Measurements from ENCODE around the gene MAPRE2.

DNA sequence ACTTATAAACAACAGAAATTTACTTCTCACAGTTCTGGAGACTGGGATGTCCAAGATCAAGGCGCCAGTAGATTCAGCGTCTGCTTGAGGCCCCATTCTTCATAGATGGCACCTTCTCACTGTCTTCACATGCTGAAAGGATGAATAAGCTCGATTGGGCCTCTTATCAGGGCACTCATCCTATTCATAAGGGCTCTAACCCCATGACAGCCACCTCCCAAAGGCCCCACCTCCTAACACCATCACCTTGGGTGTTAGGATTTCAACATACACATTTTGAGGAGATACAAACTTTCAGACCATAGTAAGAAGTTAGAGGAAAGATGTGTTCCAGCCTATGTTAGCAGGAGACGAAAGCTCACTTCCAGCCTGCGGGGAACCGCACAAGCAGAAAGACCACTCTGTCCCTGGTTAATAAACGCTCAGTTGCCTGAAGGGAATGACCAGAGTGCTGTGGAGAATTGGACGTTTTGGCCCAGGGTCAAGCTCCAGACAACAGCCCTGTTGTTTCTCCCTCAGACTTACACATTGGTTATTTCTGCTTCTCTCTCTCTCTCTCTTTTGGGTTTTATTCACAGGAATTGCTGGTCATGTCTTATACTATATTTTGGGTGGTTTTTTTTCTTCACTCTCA is 90.3 kb downstream of the MAPRE2 start:
- no peak for TF ChIP-seq CTCF (IDR thresholded peaks at IDR 0.05)
- no peak for TF ChIP-seq ZFX (IDR thresholded peaks at IDR 0.05; ENCODE audit: borderline replicate concordance)
